Eye (tissue), 1 donor: Measurements from ENCODE around the gene HSPA4.

Experiments
- DNase-seq: peaks from one replicate; pipeline ENCODE4 v3.0.0-alpha.2; 2015

The HSPA4 gene

DNA sequence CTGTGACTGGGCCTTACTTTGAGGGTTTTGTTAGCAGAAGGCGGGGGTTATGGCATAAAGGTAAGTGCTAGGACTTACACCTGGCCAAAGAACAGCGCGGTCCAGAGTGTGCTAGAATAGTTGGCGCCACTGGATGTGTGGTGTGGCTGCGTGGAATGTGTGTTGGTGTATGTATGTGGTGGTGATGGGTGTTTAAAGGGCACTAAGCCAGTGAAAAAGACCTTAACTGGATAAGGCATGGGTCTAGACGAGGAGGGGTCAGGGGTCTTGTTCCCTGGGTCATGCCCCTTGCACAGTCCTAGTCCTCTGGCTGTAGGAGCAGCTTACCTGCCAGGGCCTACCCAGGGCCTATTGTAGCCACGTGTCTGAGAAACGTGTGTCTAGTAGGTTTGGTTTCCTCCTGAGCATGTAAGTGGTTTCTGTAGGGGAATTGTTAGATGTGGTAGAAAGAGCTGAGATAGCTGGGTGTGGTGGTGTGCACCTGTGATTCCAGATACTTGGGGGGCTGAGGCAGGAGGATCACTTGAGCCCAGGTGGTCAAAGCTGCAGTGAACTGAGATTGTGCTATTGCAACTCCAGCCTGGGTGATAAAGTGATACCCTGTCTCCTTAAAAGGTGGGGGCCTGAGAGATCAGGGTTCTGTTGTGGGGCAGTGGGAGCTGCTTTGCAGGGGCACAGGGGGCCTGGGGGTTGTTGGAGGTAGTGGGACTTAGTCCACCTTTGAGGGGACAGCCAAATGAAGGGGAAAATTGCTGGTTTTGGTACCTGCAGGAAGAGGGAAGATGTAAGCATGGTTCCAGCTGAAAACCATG is 55.2 kb downstream of the HSPA4 start:
- no peak for DNase-seq

- no peak for DNase-seq
These were observed 56.7 kb downstream of the HSPA4 start for GRCh38 chr5:133108481-133108921.

- DNase-seq, result no peak
These were observed 58.1 kb downstream of the HSPA4 start for GRCh38 chr5:133109655-133110483.

DNA sequence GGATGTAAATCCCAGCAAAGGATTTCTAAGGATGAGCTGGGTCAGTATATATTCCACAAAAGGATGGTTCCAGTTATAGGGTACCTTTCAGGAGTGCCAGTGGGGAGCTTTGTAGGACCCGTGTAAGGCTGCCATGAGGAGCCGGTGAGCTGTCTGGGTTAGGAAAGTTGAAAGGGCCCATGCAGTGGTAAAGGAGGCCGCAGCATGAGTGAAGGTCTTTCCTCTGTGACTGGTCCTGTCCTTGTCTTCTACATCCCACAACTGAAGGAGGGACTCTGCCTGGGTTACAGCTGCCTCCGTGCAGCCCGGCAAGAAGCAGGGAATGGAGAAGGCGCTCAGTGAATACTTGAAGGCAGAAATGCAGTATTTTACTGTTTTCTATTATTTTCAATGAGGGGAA is 58.9 kb downstream of the HSPA4 start:
- DNase-seq, result no peak

- peak; percentile 95 for DNase-seq
These were observed 59.5 kb downstream of the HSPA4 start for GRCh38 chr5:133111299-133111698.

- no peak for DNase-seq
These were observed 60.3 kb downstream of the HSPA4 start for GRCh38 chr5:133112026-133112660.

DNA sequence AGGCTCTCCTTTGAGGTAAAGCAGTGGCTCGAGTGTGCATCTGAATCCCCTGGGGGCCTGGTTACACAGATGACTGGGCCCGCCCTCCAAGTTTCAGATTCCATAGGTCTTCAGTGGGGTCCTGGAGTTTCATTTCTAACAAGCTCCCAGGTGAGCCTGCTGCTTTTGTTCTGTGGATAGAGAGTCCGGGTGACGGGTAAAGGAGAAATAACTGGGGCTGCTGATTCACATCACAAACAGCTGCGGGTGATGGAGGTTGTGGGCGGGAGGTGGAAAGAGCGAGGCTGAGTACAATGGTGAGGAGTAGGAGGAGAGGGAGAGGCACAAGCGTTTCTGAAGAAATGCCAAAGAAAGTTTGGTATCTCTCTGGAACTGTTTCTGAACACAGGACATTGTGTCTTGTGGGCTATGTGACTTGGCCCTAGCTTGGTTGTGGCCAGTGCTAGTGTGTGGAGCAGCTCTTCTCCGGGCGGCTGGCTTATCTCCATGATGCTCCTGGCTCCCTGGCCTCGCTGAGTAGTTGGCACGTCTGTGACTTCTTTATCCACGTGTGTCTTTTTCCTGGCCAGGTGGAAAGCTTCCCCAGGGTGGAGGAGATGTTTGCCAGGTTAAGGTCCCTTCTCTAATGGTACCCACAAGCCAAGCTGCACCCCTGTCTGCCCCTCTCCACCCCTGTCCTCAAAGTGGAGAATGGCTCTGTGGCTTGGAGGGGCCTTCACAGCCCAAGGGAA is 61.7 kb downstream of the HSPA4 start:
- DNase-seq, result no peak

DNA sequence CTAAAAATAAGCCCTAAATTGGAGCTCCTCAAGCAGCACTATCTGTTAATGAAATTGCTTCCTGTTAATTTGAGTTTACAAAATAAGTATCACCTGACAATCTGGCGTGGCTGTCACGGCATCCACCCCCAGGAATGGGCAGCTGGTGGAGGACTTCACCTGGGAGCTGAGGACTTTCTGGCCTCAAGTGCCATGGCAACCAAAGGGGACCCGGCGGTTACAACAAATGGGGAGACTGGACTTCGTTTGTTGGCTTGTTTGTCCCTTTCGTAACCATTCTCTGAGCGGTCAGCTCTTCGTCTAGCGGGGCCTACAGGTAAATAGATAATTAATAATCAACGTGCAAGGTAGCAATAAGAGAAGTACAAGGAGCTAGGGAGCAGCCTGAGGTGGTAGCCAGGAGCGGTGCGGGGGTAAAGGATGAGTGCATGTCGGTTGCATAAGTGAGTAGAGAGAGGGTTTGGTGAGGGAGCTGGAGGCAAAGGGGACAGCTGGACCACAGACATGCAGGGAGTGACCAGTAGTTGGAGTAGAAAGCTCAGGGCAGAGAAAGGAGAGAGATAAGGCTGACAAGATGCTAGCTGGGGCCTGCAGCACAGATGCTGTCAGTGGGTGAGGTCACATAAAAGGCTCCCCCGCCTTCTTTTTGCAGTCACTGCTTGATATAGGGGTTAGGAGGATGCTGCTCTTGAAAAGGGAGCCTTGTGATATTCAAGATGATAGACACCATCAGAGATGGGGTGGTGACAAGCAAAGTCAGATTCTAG is 62.5 kb downstream of the HSPA4 start:
- no peak for DNase-seq

GRCh38 chr5:133114933-133115310 is 63.1 kb downstream of the HSPA4 start:
- no peak for DNase-seq

- no peak for DNase-seq
These were observed 64.8 kb downstream of the HSPA4 start for GRCh38 chr5:133116601-133117000.

DNA sequence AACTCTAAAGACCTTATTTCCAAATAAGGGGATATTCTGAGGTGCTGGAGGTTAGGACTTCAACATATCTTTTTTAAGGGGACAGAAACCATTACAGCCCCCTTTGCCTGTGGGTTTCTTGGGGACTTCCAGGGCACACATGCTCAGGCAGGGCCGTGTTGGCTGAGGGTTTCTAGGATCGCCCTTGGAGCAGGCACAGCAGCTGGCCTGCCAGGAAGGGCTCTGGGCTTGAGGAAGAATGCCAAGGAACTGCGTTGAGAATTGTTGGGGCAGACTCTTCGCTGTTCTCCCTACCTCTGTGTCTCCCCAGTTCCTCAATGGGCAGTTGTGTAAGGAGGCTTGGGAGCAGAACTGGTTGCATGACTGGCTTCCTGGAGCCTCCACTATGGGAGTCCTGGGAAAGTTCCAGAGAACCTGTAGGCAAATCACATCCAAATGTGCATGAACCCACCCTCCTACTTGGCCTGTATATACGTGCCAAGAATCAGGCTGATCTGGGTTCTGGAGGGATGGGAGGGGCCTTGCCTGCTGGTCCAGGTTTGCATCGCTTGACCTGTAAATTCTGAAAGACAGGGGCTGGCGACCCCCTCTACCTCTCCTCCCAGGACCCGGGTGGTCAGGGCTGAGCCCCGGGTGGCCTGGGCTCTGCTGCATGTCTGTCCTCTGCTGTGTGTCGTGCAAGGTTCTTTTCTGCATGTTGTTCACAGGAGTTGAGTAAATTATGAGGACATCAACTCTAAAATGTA is 65.5 kb downstream of the HSPA4 start:
- DNase-seq, result no peak

- DNase-seq, result no peak
These were observed 66.2 kb downstream of the HSPA4 start for GRCh38 chr5:133117912-133118445.

- no peak for DNase-seq
These were observed 66.9 kb downstream of the HSPA4 start for GRCh38 chr5:133118741-133119140.

DNA sequence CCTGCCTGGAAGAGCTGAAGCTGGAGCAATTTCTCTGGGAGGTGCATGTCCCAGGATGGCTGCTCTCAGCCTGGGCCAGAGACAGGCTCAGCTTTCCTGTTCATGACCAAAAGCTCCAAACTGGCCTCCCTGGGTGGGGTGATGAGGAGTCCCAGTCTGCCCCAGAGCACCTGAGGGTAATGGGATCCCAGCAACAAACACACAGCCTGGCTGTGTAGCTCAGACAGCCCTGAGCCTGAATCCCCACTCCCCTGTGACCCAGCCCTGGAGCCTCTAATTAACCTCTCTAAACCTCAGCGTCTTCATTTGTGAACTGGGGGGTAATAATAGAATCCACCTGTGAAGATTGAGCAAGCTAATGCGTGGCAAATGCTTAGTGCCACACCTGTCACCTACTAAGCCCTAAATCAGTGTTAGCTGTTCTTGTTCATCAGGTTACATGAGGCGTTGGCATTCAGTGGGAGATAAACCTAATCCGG is 67.5 kb downstream of the HSPA4 start:
- DNase-seq, result no peak

GRCh38 chr5:133120156-133120750 is 68.4 kb downstream of the HSPA4 start:
- no peak for DNase-seq

DNA sequence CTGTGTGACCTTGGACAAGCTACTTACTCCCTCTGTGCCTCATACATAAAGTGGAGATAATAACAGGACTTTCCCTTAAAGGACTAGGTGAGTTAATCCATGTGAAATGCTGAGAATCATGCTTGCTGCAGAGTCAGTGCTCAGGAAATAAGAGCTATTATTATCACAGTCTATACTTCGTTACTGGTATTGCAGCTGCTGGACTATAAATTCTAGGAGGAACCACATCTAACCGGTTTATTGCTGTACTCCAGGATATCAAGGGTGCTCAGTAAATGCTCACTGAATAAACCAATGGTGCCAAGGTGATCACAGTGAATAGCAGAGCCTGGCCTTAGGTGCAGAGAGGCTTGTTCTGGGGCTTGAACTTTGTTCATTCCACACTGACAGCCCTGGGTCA is 69.3 kb downstream of the HSPA4 start:
- no peak for DNase-seq

- no peak for DNase-seq
These were observed 69.9 kb downstream of the HSPA4 start for GRCh38 chr5:133121611-133122150.

GRCh38 chr5:133122711-133123110 is 70.9 kb downstream of the HSPA4 start:
- DNase-seq, result no peak

- no peak for DNase-seq
These were observed 71.5 kb downstream of the HSPA4 start for GRCh38 chr5:133123297-133123696.

- no peak for DNase-seq
These were observed 73.1 kb downstream of the HSPA4 start for GRCh38 chr5:133124891-133125290.
